HEK293 (cell line): ENCODE measurements around the gene ZNHIT2.

Source experiments
- CTCF ChIA-PET: fragments of 350-600 bp; formaldehyde crosslinking; extraction: SDS; loops from one replicate; lab custom pipeline; 2021; ENCODE audit warnings: antibody characterized with exemption; lab: Yijun Ruan, JAX
- POLR2A ChIA-PET: fragments of 300-600 bp; formaldehyde crosslinking; extraction: SDS; loops from one replicate; lab custom pipeline; 2020; ENCODE audit warnings: antibody characterized with exemption, inconsistent platforms; lab: Yijun Ruan, JAX
- H3K27ac ChIP-seq: fragments of 200-500 bp; sonication (Bioruptor generic); 2 replicates; pipeline ENCODE4 v1.5.1; 2014; ENCODE audit warnings: low read depth, low read length, control low read depth, inconsistent platforms; ENCODE audit errors: extremely low read depth
- H3K36me3 ChIP-seq, 2 experiments: fragments of 200-500 bp in 1 of 2; sonication (Bioruptor generic) in 1 of 2; 1 replicate in 1 of 2; 2 replicates in 1 of 2; pipeline ENCODE4 v1.5.1; 2014 to 2017; ENCODE audit warnings: inconsistent platforms in 2 of 2, low read length in 2 of 2; ENCODE audit not compliant: control insufficient read depth in 2 of 2, insufficient read depth in 1 of 2
- H3K4me1 ChIP-seq: fragments of 200-500 bp; sonication (Bioruptor generic); 2 replicates; pipeline ENCODE4 v1.5.1; 2014; ENCODE audit warnings: mild to moderate bottlenecking, low read length, inconsistent platforms; ENCODE audit not compliant: control insufficient read depth, insufficient read depth
- H3K4me3 ChIP-seq: 2 replicates; pipeline ENCODE4 v1.5.1; 2011; ENCODE audit warnings: low read depth, mild to moderate bottlenecking, control low read depth, low read length, moderate library complexity
- H3K9me3 ChIP-seq: fragments of 200-500 bp; sonication (Bioruptor generic); 2 replicates; pipeline ENCODE4 v1.5.1; 2014; ENCODE audit warnings: low read depth, low read length, inconsistent platforms; ENCODE audit not compliant: control insufficient read depth, insufficient read depth
- KLF9 ChIP-seq: fragments of 450-650 bp; formaldehyde crosslinking; IDR thresholded peaks from 2 replicates; pipeline ENCODE4 v1.5.1; 2016; ENCODE audit warnings: missing biosample characterization, missing genetic modification characterization, low read depth
- PATZ1 ChIP-seq: fragments of 450-650 bp; formaldehyde crosslinking; IDR thresholded peaks from 2 replicates; pipeline ENCODE4 v1.5.1; 2016; ENCODE audit warnings: missing biosample characterization, missing genetic modification characterization
- SALL2 ChIP-seq: fragments of 450-650 bp; formaldehyde crosslinking; IDR thresholded peaks from 2 replicates; pipeline ENCODE4 v1.5.0; 2017; ENCODE audit warnings: missing biosample characterization, mild to moderate bottlenecking, missing genetic modification characterization, borderline replicate concordance
- SCRT2 ChIP-seq: fragments of 450-650 bp; formaldehyde crosslinking; IDR thresholded peaks from 2 replicates; pipeline ENCODE4 v1.5.1; 2016; ENCODE audit warnings: missing biosample characterization, missing genetic modification characterization
- SETDB1 ChIP-seq: IDR thresholded peaks from one replicate; pipeline ENCODE4 v1.6.1; 2017; ENCODE audit warnings: mild to moderate bottlenecking, low read length, moderate library complexity, mixed read lengths; ENCODE audit not compliant: insufficient read length
- SP2 ChIP-seq: fragments of 450-650 bp; formaldehyde crosslinking; IDR thresholded peaks from 2 replicates; pipeline ENCODE4 v1.5.1; 2016; ENCODE audit warnings: missing biosample characterization, missing genetic modification characterization
- ZBTB21 ChIP-seq: fragments of 450-650 bp; formaldehyde crosslinking; IDR thresholded peaks from 2 replicates; pipeline ENCODE4 v1.5.1; 2017; ENCODE audit warnings: missing biosample characterization, missing genetic modification characterization
- ZBTB44 ChIP-seq: fragments of 450-650 bp; IDR thresholded peaks from 2 replicates; pipeline ENCODE4 v1.5.1; 2018; ENCODE audit warnings: missing biosample characterization, mild to moderate bottlenecking, missing genetic modification characterization
- ZBTB6 ChIP-seq: fragments of 450-650 bp; formaldehyde crosslinking; IDR thresholded peaks from 2 replicates; pipeline ENCODE4 v1.5.1; 2017; ENCODE audit warnings: missing biosample characterization, missing genetic modification characterization
- ZNF174 ChIP-seq: fragments of 450-650 bp; formaldehyde crosslinking; IDR thresholded peaks from 2 replicates; pipeline ENCODE4 v1.5.0; 2017; ENCODE audit warnings: missing biosample characterization, mild to moderate bottlenecking, missing genetic modification characterization
- ZNF248 ChIP-seq: fragments of 450-650 bp; formaldehyde crosslinking; IDR thresholded peaks from 2 replicates; pipeline ENCODE4 v1.5.1; 2017; ENCODE audit warnings: missing biosample characterization, missing genetic modification characterization
- ZNF600 ChIP-seq: fragments of 450-650 bp; formaldehyde crosslinking; IDR thresholded peaks from 2 replicates; pipeline ENCODE4 v1.5.1; 2016; ENCODE audit warnings: missing biosample characterization, missing genetic modification characterization
- ZNF645 ChIP-seq: fragments of 450-650 bp; formaldehyde crosslinking; IDR thresholded peaks from 2 replicates; pipeline ENCODE4; 2016; ENCODE audit warnings: missing biosample characterization, missing genetic modification characterization
- ZNF704 ChIP-seq: fragments of 450-650 bp; formaldehyde crosslinking; IDR thresholded peaks from 2 replicates; pipeline ENCODE4 v1.5.1; 2016; ENCODE audit warnings: missing biosample characterization, missing genetic modification characterization
- ZNF747 ChIP-seq: fragments of 450-650 bp; formaldehyde crosslinking; IDR thresholded peaks from 2 replicates; pipeline ENCODE4 v1.5.1; 2016; ENCODE audit warnings: missing biosample characterization, missing genetic modification characterization
- ZNF768 ChIP-seq: fragments of 450-650 bp; formaldehyde crosslinking; IDR thresholded peaks from 2 replicates; pipeline ENCODE4 v1.5.1; 2018; ENCODE audit warnings: missing biosample characterization, mild to moderate bottlenecking, missing genetic modification characterization
- ZSCAN30 ChIP-seq: fragments of 450-650 bp; IDR thresholded peaks from 2 replicates; pipeline ENCODE4 v1.5.1; 2018; ENCODE audit warnings: missing biosample characterization, mild to moderate bottlenecking, missing genetic modification characterization, moderate library complexity
- ZSCAN5A ChIP-seq: fragments of 450-650 bp; formaldehyde crosslinking; IDR thresholded peaks from 2 replicates; pipeline ENCODE4 v1.5.1; 2016; ENCODE audit warnings: missing biosample characterization, missing genetic modification characterization

ZNHIT2 gene

GRCh38 chr11:65108469-65109123, 8.9 kb downstream of the ZNHIT2 start (continued):
- no peak for TF ChIP-seq ZBTB44 (tag by site-specific recombination)
- TF ChIP-seq, all 188 proteins: peak for 0

GRCh38 chr11:65107751-65108468, 9.6 kb downstream of the ZNHIT2 start:
- TF ChIP-seq ZBTB6 (tag by site-specific recombination) (0 out of 2 replicates have a peak, but pooled peaks have one; percentile 20), ZNF747 (tag by site-specific recombination) (no peak), ZNF600 (tag by site-specific recombination) (peak; percentile 36; the same call in 1 of the 2 replicates)
- Histone ChIP-seq H3K9me3 (no peaks in the 10 kb centered on the region), H3K4me1 (peaks cover 12% of the 10 kb centered on the region), H3K27ac (no peak overlapping the region), H3K4me3 (no peak overlapping the region), H3K36me3 (peaks cover 0 to 32% of the 10 kb centered on the region in 2 experiments; a peak in 2 of 3 replicates)
- ChIA-PET CTCF (interaction anchor here (1.1 to 1.7 kb wide), 2 partner anchors 9 to 95 kb away, joined by 5 to 6 read pairs; partner anchors contain the start of gene ZNHIT2), POLR2A (interaction anchor here (1.3 kb wide), 1 partner anchor 11 kb away, joined by 5 read pairs; the partner anchor contains the start of gene VPS51)

GRCh38 chr11:65107078-65107477, 10.4 kb downstream of the ZNHIT2 start:
- H3K4me1 ChIP-seq, result peaks cover 16% of the 10 kb centered on the region
- TF ChIP-seq PATZ1 (tag by site-specific recombination) (no peak), KLF9 (tag by site-specific recombination) (no peak), ZNF704 (tag by site-specific recombination) (no peak), ZNF768 (tag by site-specific recombination) (no peak), SETDB1 (no peak), SALL2 (no peak), ZSCAN5A (no peak), ZNF248 (tag by site-specific recombination) (no peak), ZNF645 (tag by site-specific recombination) (no peak), ZSCAN30 (tag by site-specific recombination) (no peak), ZNF174 (tag by site-specific recombination) (no peak), SCRT2 (tag by site-specific recombination) (no peak), ZBTB21 (tag by site-specific recombination) (no peak), SP2 (tag by site-specific recombination) (no peak)

More at GRCh38 chr11:65107078-65107477, 10.4 kb downstream of the ZNHIT2 start:
- Histone ChIP-seq H3K27ac (no peak overlapping the region), H3K9me3 (no peaks in the 10 kb centered on the region), H3K36me3 (peaks cover 0 to 32% of the 10 kb centered on the region in 2 experiments; a peak in 2 of 3 replicates), H3K4me3 (no peak overlapping the region)
- ChIA-PET CTCF (interaction anchor here (1.7 kb wide), 1 partner anchor 10 kb away, joined by 6 read pairs; the partner anchor contains the start of gene ZNHIT2), POLR2A (no interaction called here)
